T-helper 17 cell (primary cell): ENCODE results near the gene SRA1. TPM values are rescaled to one million over a fixed set of nuclear protein-coding genes. Genes with fewer than 3 reads are reported as not detected.

Experiments
- ATAC-seq: fragments of 150-1000 bp; cut with Tn5 transposase; 2 replicates; pipeline ENCODE4 v1.10.0; 2021; ENCODE audit warnings: mild to moderate bottlenecking, moderate library complexity
- DNase-seq, 3 donors: peaks; one replicate each; pipeline versions ENCODE4 v3.0.0 to v3.0.0-alpha.2; 2020 to 2021
- H3K9me3 ChIP-seq: one replicate; pipeline ENCODE4 v1.7.0; 2013; ENCODE audit warnings: low read length, mild to moderate bottlenecking; ENCODE audit not compliant: control insufficient read depth, poor library complexity, severe bottlenecking
- H3K27ac Mint-ChIP-seq: one replicate; pipeline ENCODE4 v1.8.0; 2022; ENCODE audit warnings: mild to moderate bottlenecking, moderate library complexity, mixed read lengths
- H3K27me3 Mint-ChIP-seq: one replicate; pipeline ENCODE4 v1.8.0; 2022; ENCODE audit warnings: mixed read lengths
- H3K36me3 Mint-ChIP-seq: one replicate; pipeline ENCODE4 v1.8.0; 2022; ENCODE audit warnings: low read depth, mixed read lengths
- H3K4me1 Mint-ChIP-seq: one replicate; pipeline ENCODE4 v1.8.0; 2022; ENCODE audit warnings: mild to moderate bottlenecking, mixed read lengths
- H3K4me3 Mint-ChIP-seq: one replicate; pipeline ENCODE4 v1.8.0; 2022; ENCODE audit warnings: mild to moderate bottlenecking, moderate library complexity, mixed read lengths
- total RNA-seq, 4 donors: library from RNA in 2 of 4; stranded (reverse) in 2 of 4; gene quantifications; one replicate each; pipeline ENCODE4 v1.2.3 and lab custom pipeline; 2022 to 2026

SRA1 gene
- total RNA-seq, 2 donors from 2014 or later, result 29.9 to 33.2 TPM

GRCh38 chr5:140567871-140568270 is 10.6 kb upstream of the SRA1 start:
- Mint-ChIP-seq H3K27ac (peak overlapping the region; percentile 97), H3K4me1 (peaks cover 43% of the 10 kb centered on the region), H3K36me3 (peaks cover 13% of the 10 kb centered on the region), H3K27me3 (no peaks in the 10 kb centered on the region), H3K4me3 (no peak overlapping the region)
- DNase-seq, result no peak
- H3K9me3 ChIP-seq, result no peaks in the 10 kb centered on the region
- no peak for ATAC-seq

GRCh38 chr5:140567136-140567818 is 10.0 kb upstream of the SRA1 start:
- Mint-ChIP-seq H3K4me3 (no peak overlapping the region), H3K4me1 (peaks cover 46% of the 10 kb centered on the region)
- no peak for ATAC-seq

GRCh38 chr5:140566665-140567064 is 9.4 kb upstream of the SRA1 start:
- ATAC-seq (no peak), DNase-seq (no peak)
- H3K27ac Mint-ChIP-seq, result peak overlapping the region; percentile 71
- H3K4me3 Mint-ChIP-seq, result no peak overlapping the region
- H3K4me1 Mint-ChIP-seq, result peaks cover 46% of the 10 kb centered on the region
- H3K27me3 Mint-ChIP-seq, result no peaks in the 10 kb centered on the region
- H3K9me3 ChIP-seq, result no peaks in the 10 kb centered on the region
- H3K36me3 Mint-ChIP-seq, result peaks cover 13% of the 10 kb centered on the region

More at GRCh38 chr5:140567136-140567818, 10.0 kb upstream of the SRA1 start:
- no peak for DNase-seq
- Mint-ChIP-seq H3K27ac (peak overlapping the region; percentile 71), H3K27me3 (no peaks in the 10 kb centered on the region), H3K36me3 (peaks cover 13% of the 10 kb centered on the region)
- H3K9me3 ChIP-seq, result no peaks in the 10 kb centered on the region

GRCh38 chr5:140565780-140566095 is 8.5 kb upstream of the SRA1 start:
- no peaks in the 10 kb centered on the region for H3K9me3 ChIP-seq
- H3K27me3 Mint-ChIP-seq, result no peaks in the 10 kb centered on the region
- ATAC-seq (no peak), DNase-seq (no peak)
- H3K27ac Mint-ChIP-seq, result peak overlapping the region; percentile 99
- H3K4me3 Mint-ChIP-seq, result peak overlapping the region; percentile 95
- H3K36me3 Mint-ChIP-seq, result peaks cover 13% of the 10 kb centered on the region
- H3K4me1 Mint-ChIP-seq, result peaks cover 49% of the 10 kb centered on the region

GRCh38 chr5:140565024-140565779 is 7.9 kb upstream of the SRA1 start:
- Mint-ChIP-seq H3K27ac (peak overlapping the region; percentile 99), H3K27me3 (no peaks in the 10 kb centered on the region), H3K4me1 (peaks cover 49% of the 10 kb centered on the region), H3K36me3 (peaks cover 13% of the 10 kb centered on the region), H3K4me3 (peak overlapping the region; percentile 95)
- peak; percentile 0 for ATAC-seq
- DNase-seq, result no peak
- no peaks in the 10 kb centered on the region for H3K9me3 ChIP-seq

DNA sequence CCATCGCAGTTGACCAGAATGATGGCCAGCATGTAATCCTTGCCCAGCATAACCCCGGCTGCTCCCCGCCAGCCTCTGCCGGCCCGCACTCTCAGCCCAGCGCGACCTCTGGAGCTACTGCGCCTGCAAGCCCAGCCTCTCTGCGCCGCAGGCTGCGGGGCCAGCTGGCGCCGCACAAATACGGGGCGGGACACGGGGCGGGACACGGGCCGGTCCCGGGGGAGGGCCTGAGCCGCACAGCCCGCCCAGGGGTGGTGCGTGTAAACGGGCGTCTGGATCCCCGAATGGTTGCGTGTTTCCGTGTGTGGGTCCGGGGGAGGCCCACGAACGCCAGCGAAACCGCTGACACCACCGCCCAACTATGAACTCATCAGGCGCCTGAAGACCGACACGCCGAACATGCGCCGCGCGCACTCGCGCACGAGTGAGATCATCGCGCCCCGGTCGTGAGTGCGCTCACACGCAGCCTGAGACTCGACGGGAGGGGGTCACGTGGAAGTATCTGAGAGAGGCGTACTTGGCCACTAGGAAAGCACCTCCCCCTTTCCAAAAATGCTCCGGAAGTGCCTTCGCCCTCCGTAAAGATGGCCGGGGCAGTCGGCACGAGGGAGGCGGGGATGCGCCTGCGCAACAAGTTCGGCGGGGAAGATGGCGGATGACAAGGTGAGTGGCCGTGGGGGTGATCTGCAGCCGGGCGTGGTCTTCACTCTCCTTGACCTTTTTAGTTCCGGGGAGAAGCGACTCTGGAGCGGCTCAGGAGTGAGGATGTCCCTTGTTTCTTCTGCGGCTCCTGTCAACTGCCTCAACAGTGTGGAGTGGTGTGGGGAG is 7.1 kb upstream of the SRA1 start, which contains the start of the genes APBB3 and SLC35A4:
APBB3 (minus strand) TSS at position 403 of the 828 bp plus-strand sequence; CDS start at position 50, 353 bp downstream.
SLC35A4 (plus strand) TSS at position 633 of the 828 bp plus-strand sequence. CDS start 2,342 bp downstream, outside the sequence.
- DNase-seq (peak; percentile 90 to 97 (median 94)), ATAC-seq (peak; percentile 89)
- no peaks in the 10 kb centered on the region for H3K27me3 Mint-ChIP-seq
- H3K4me3 Mint-ChIP-seq, result peak within 1 kb of the TSS; percentile 95
- peaks cover 52% of the 10 kb centered on the region for H3K4me1 Mint-ChIP-seq
- no peaks in the 10 kb centered on the region for H3K9me3 ChIP-seq
- peak within 1 kb of the TSS; percentile 99 for H3K27ac Mint-ChIP-seq
- H3K36me3 Mint-ChIP-seq, result peaks cover 13% of the 10 kb centered on the region

DNA sequence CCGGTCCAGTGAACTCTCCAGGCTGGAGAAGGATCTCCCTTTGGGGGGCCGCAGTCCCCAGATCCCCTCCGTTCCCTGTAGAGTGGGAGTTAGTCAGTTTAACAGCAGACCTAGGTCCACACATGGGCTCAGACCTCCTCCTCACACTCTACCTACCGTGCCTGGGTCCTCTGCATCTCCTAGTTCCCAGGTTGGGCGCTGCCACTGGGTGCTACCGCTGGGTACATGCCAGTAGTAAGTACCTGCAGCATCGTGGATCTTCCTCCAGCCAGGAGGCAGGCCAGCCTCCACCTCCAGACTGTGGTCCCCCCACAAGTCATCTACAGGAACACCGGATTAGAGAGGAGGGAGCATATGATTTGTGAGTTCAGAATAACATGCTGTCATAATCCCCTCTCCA is 6.3 kb upstream of the SRA1 start:
- peak overlapping the region; percentile 95 for H3K4me3 Mint-ChIP-seq
- H3K36me3 Mint-ChIP-seq, result peaks cover 13% of the 10 kb centered on the region
- DNase-seq (no peak), ATAC-seq (no peak)
- H3K27me3 Mint-ChIP-seq, result no peaks in the 10 kb centered on the region
- H3K4me1 Mint-ChIP-seq, result peaks cover 50% of the 10 kb centered on the region
- peak overlapping the region; percentile 99 for H3K27ac Mint-ChIP-seq
- no peaks in the 10 kb centered on the region for H3K9me3 ChIP-seq

- ATAC-seq, result no peak
- Mint-ChIP-seq H3K4me1 (peaks cover 53% of the 10 kb centered on the region), H3K27ac (peak overlapping the region; percentile 99), H3K27me3 (no peaks in the 10 kb centered on the region), H3K36me3 (peaks cover 6% of the 10 kb centered on the region), H3K4me3 (peak overlapping the region; percentile 53)
- H3K9me3 ChIP-seq, result no peaks in the 10 kb centered on the region
- no peak for DNase-seq
These were observed 4.7 kb upstream of the SRA1 start for GRCh38 chr5:140561753-140562523.

- no peaks in the 10 kb centered on the region for H3K36me3 Mint-ChIP-seq
- peaks cover 57% of the 10 kb centered on the region for H3K4me1 Mint-ChIP-seq
- H3K9me3 ChIP-seq, result no peaks in the 10 kb centered on the region
- H3K27me3 Mint-ChIP-seq, result no peaks in the 10 kb centered on the region
- no peak overlapping the region for H3K27ac Mint-ChIP-seq
- DNase-seq, result no peak
- ATAC-seq, result no peak
- no peak overlapping the region for H3K4me3 Mint-ChIP-seq
These were observed 3.0 kb upstream of the SRA1 start for GRCh38 chr5:140560227-140560626.

DNA sequence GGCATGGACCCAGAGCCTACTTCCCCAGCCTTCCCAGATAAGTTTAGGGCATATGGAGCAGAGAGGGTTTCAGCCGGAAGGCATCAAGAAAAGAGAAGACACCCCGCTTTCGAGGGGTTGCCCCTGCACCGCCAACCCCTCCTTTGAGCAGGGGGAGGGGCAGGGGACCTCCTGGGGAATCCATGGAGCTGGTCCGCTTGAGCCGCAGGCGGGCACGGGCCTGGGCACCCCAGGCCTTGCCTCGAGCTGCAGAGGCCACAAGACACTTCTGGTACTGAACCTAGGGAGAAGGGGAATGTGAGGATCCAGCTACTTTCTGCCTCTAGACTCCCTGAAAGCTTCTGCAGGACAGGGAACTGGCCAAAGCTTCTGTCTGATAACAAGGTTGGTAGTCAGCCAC is 1.3 kb upstream of the SRA1 start:
- peaks cover 63% of the 10 kb centered on the region for H3K4me1 Mint-ChIP-seq
- H3K9me3 ChIP-seq, result no peaks in the 10 kb centered on the region
- no peak overlapping the region for H3K4me3 Mint-ChIP-seq
- no peaks in the 10 kb centered on the region for H3K36me3 Mint-ChIP-seq
- no peak for ATAC-seq
- no peak for DNase-seq
- H3K27me3 Mint-ChIP-seq, result no peaks in the 10 kb centered on the region
- H3K27ac Mint-ChIP-seq, result peak overlapping the region; percentile 95

DNA sequence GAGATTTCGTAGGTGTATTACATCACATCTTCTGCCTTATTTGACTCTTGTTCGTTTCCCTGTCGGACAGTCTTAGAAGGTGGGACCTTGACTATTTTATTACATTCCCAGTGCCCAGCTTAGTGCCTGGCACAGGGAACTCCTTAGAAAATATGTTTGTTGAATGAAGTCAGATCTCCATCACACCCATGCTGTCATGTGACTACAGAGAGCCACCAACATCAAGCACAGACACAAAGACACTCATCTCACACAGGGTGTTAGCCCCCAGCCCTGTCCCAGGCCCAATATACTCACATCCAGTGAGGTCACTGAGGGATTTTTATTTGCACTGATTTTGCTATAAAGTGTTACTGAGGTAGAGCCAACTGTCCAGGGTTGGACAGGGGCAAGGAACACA is 692 bp upstream of the SRA1 start:
- no peaks in the 10 kb centered on the region for H3K9me3 ChIP-seq
- Mint-ChIP-seq H3K27ac (peak overlapping the region; percentile 95), H3K4me1 (peaks cover 66% of the 10 kb centered on the region), H3K27me3 (no peaks in the 10 kb centered on the region), H3K4me3 (peak overlapping the region; percentile 92), H3K36me3 (peaks cover 3% of the 10 kb centered on the region)
- no peak for ATAC-seq
- DNase-seq, result no peak

- no peaks in the 10 kb centered on the region for H3K9me3 ChIP-seq
- peak overlapping the region; percentile 92 for H3K4me3 Mint-ChIP-seq
- H3K36me3 Mint-ChIP-seq, result peaks cover 3% of the 10 kb centered on the region
- ATAC-seq (peak; percentile 35), DNase-seq (no peak)
- peak overlapping the region; percentile 95 for H3K27ac Mint-ChIP-seq
- H3K27me3 Mint-ChIP-seq, result no peaks in the 10 kb centered on the region
- H3K4me1 Mint-ChIP-seq, result peaks cover 64% of the 10 kb centered on the region
These were observed 835 bp downstream of the SRA1 start for GRCh38 chr5:140556438-140556837.
